ENCODE measurements around the gene TTC7B.

Gene TTC7B

DNA sequence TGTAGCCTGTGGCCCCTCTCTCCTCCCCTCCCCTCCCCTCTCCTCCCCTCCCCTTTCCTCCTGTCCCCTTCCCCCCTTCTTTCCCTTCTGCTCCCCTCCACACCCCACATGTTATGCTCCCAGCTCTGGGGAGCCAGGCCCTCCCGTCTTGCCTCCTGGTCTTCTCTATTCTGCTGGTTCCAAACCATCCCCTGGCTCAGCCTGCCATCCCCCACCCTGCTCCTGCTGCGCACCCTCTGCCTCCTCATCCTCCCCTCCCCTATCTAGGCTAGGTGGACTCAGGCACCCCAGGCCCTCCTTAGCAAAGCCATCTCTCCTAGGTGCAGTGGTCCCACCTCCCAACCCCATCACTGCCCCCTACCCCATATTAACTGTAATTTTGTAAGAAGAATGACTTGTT, 319.9 kb downstream of the TTC7B start:
- no peak for DNase-seq

- DNase-seq: no peak
Measured at GRCh38 chr14:90495357-90496276, 320.6 kb downstream of the TTC7B start.

- DNase-seq: no peak
Measured at GRCh38 chr14:90491911-90492531, 324.2 kb downstream of the TTC7B start.

DNA sequence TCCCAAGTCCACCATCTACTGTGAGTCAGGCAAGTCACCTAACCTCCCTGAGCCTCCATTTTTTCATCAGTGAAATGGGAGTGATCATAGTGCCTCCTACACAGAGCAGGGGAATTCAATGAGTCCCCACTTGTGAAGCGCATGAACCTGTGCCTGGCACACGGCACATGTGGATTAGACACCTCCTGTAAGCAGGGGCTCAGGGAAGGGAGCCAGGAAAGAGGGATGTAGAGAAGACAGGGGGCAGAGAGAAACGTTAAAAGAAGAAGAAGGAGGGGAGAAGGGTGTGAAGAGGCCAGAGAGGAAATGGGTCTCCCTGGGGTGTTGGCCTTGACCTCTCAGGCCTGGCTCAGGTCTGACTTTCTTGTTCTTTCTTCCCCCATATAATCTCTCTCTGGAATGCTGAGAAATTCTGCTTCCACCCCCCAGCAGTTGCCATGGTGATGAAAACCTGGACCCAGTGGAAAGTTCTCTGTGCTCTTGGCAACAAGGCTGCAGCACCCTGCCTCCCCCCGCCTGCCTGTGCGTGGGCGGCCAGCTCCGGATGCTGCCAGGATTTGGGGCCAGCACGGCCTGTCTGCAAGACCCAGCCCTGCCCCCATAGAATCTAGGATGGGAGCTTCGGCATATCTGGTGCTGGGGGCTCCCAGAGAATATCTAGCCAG, 324.9 kb downstream of the TTC7B start:
- DNase-seq: no peak

GRCh38 chr14:90490720-90491050, 325.5 kb downstream of the TTC7B start:
- no peak for DNase-seq

- DNase-seq: no peak
Measured at GRCh38 chr14:90489916-90490719, 326.1 kb downstream of the TTC7B start.

DNA sequence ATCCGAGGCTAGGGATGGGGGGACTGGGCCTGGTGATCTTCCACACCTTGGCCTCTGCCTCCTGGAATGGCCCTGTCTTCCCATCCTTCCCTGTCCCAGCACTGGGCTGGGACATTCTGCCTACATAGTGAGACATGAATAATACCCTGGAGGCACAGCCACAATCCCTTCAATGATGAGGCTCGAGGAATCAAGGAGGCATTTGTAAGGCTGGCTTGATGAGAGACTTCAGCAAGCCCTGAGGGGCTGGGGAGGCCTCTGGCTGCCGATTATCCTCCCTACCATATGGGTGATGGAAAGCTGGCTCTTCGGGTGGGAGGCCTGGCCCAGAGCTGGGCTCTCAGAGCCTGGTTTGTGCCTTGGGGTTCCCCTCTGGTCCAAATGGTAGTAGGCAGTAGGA, 326.9 kb downstream of the TTC7B start:
- no peak for DNase-seq

GRCh38 chr14:90488256-90488655, 328.0 kb downstream of the TTC7B start:
- no peak for DNase-seq

GRCh38 chr14:90487462-90487861, 328.8 kb downstream of the TTC7B start:
- no peak for DNase-seq

DNA sequence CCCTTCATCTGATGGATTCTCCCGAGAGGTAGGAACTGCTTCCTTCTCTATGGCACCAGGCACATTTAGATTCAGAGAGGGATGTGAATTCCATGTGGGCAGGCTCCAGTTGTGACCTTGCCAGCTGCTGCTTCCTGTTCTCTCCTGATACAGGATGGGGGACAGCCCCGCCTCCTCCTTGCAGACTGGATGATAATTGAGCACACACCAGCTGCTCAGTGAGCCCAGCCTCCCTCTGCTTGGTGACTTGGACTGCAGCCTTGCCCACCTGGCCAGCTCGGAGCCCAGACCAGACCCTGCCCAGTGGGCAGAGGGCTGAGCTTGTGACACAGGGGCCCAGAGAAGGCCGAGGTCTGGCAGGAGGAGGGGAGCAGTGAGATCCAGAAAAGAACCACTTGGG, 329.2 kb downstream of the TTC7B start:
- no peak for DNase-seq

GRCh38 chr14:90484291-90484690, 331.9 kb downstream of the TTC7B start:
- no peak for DNase-seq

- no peak for DNase-seq
Measured at GRCh38 chr14:90483571-90483974, 332.7 kb downstream of the TTC7B start.

- DNase-seq: no peak
Measured at GRCh38 chr14:90483117-90483516, 333.1 kb downstream of the TTC7B start.

- DNase-seq: no peak
Measured at GRCh38 chr14:90475298-90475697, 340.9 kb downstream of the TTC7B start.

Measured in activated CD4-positive, alpha-beta T cell treated with anti-CD3 and anti-CD28 coated beads for 1 hour (primary cell).